GOT3 (cell line): ENCODE measurements around the gene KAZN.

ENCODE experiments used
- DNase-seq: peaks from one replicate; lab custom pipeline; 2025; ENCODE audit warnings: mixed read lengths; lab: John Stamatoyannopoulos, UW

KAZN gene

GRCh38 chr1:14614341-14614740, 15.9 kb downstream of the KAZN start:
- DNase-seq = no peak

DNA sequence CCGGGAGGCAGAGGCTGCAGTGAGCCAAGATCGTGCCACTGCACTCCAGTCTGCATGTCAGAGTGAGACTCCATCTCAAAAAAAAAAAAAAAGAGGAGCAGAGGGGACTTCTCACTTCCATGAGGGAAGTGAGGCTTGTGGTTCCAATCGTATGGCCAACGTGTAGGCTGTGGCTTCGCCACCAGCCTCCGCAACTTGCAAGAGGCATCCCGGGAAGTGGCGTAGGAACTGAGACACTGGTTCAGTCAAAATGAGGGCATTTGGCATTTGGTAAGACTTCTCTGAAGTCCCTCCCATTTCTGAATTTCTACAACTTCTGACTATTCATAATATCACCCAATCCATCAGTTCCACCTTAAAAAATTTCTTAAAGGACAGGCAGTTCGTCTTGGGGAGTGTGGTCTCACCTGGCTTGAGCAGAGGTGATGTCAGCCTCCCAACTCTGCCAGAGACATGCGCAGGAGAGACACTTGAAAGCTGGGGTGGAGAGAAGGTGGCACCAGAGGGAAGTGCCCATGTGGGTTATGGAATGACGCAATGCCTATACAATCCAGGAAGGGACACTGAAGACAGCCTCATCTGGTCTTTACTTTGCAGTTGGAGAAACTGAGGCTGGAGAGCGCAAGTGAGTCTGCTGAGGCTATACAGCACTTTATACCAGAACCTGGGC, 17.2 kb downstream of the KAZN start:
- DNase-seq = no peak

- DNase-seq = no peak
Observed at GRCh38 chr1:14616632-14617396, 18.3 kb downstream of the KAZN start.

GRCh38 chr1:14617791-14618190, 19.3 kb downstream of the KAZN start:
- DNase-seq = no peak

DNA sequence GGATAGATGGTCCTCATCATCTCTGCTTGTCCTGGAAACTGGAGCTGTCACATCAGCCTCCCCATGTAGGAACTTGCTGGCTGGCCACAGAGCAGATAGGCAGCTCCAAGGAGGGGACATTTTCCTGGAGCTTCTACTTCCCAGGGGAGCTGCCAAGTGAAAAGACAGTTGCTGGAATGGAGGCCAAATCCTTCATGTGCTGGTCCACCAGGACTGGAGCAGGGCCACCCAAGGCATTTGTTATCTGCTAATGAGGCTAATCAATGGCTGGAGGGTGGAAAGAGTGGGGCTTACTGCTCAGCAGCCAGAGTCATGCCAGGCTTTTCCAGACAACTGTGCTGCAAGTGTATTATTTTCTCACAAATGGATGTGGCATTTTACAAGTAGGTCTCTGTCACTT, 22.5 kb downstream of the KAZN start:
- DNase-seq = no peak

- DNase-seq = no peak
Observed at GRCh38 chr1:14623090-14623489, 24.6 kb downstream of the KAZN start.

DNA sequence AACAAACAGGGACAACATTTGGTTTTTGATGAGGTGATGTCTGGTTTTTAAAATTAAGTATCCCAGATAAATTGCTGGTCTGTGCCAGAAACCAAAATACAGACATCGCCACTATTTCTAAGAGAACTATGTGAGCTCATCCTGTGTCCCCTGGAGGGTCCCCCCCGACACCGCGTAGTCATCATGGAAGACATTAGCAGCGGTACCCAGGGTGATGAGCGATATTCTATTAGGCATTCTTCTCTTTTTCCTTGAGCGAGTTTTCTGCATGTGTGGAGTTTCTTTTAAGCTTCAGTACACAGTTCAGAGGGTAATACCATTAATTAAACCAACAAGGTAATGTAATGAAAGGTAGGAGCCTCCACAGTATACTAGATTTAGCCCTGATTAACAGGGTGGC, 26.5 kb downstream of the KAZN start:
- no peak for DNase-seq

- DNase-seq = no peak
Observed at GRCh38 chr1:14625572-14625971, 27.1 kb downstream of the KAZN start.

- DNase-seq = no peak
Observed at GRCh38 chr1:14625996-14626395, 27.5 kb downstream of the KAZN start.

- DNase-seq = no peak
Observed at GRCh38 chr1:14626869-14627607, 28.6 kb downstream of the KAZN start.

GRCh38 chr1:14627608-14628489, 29.4 kb downstream of the KAZN start:
- DNase-seq = no peak

GRCh38 chr1:14629363-14630014, 31.0 kb downstream of the KAZN start:
- no peak for DNase-seq

DNA sequence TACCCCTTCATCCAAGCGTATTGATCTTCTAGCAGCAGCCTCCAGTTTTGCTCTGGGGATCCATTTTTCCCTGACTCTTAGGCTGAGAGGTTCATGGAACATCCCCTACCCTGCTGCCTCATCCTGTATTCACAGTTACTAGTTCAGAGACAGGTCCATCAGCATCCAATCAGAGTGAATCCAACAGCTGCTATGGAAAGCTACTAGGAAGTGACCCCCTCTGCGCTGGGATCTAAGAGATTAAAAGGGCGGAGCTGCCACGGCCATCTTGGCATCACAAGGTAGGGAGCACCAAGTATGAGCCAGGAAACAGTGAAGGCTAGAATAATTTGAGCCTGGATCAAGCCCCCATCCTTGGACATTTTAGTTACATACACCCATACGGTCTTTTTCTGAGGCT, 32.5 kb downstream of the KAZN start:
- no peak for DNase-seq

GRCh38 chr1:14631421-14631820, 32.9 kb downstream of the KAZN start:
- no peak for DNase-seq

GRCh38 chr1:14634486-14634885, 36.0 kb downstream of the KAZN start:
- no peak for DNase-seq

GRCh38 chr1:14635421-14635820, 36.9 kb downstream of the KAZN start:
- no peak for DNase-seq

DNA sequence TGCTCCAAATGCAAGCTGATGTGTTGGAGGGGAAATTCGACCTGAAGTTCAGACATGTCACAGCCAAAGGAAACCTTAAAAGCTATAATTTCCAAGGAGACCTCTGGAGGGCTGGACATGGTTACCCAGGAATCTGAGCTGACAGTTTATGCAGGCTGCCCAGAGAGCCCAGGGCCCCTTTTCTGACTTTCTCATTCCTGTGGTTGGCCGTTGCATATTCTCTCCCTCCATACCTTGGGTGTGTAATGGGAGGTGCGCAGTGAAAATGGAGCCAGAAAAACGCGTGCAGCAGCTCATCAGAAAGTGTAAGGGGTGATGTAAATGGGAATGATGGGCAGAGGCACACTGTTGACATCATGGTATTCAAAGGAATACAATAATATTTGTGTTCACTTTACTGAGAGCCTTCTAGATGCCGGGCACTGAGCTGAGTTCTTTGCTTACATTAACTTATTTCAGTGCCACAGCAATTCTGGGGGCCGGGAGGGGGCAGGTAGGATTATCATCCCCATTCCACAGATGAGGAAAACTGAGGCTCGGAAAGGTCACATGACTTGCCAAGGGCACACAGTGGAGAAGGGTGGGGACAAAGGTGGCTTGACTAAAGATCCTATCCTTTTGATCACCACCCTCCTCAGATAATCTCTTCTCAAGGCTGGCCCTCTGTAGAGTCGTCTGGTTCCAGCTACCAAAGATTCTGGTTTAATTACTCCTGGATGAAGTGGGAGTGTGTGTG, 38.6 kb downstream of the KAZN start:
- no peak for DNase-seq

- DNase-seq = no peak
Observed at GRCh38 chr1:14639291-14640050, 41.0 kb downstream of the KAZN start.

- no peak for DNase-seq
Observed at GRCh38 chr1:14642712-14643111, 44.2 kb downstream of the KAZN start.

- no peak for DNase-seq
Observed at GRCh38 chr1:14646973-14647372, 48.5 kb downstream of the KAZN start.
